HL-60 (cell line): ENCODE data around the gene TUBGCP6.

Source experiments
- POLR2AphosphoS5 ChIP-seq: IDR thresholded peaks from 2 replicates; pipeline ENCODE4 v1.6.1; 2012; ENCODE audit warnings: low read depth
- SPI1 ChIP-seq: IDR thresholded peaks from 2 replicates; pipeline ENCODE4 v1.6.1; 2012; ENCODE audit warnings: low read depth, mild to moderate bottlenecking, borderline replicate concordance
- TF ChIP-seq, protein P1 (sequence below): IDR thresholded peaks from one replicate; pipeline ENCODE4 v1.5.1; 2011; ENCODE audit warnings: low read length, control low read depth, inconsistent platforms; ENCODE audit not compliant: insufficient read depth

DNA sequence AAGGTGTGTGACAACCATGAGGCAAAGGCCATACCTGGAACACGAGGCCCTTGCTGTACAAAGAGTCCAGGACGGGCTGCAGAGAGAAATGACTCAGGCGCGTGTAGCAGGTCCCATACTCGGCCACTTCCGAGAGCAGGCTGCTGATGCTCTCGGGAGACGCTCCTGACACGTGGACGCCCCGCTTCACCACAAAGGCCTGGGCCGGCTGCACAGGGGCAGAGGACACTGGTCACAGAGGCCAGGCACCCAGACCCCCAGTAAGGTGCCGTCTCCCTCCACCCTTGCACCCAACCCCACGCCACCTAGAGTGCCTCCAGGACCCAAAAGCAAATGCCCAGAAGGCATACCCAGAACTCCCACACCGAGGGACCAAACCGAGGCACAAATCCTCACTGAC lies 15.5 kb downstream of the TUBGCP6 start:
- TF ChIP-seq, protein P1, sequence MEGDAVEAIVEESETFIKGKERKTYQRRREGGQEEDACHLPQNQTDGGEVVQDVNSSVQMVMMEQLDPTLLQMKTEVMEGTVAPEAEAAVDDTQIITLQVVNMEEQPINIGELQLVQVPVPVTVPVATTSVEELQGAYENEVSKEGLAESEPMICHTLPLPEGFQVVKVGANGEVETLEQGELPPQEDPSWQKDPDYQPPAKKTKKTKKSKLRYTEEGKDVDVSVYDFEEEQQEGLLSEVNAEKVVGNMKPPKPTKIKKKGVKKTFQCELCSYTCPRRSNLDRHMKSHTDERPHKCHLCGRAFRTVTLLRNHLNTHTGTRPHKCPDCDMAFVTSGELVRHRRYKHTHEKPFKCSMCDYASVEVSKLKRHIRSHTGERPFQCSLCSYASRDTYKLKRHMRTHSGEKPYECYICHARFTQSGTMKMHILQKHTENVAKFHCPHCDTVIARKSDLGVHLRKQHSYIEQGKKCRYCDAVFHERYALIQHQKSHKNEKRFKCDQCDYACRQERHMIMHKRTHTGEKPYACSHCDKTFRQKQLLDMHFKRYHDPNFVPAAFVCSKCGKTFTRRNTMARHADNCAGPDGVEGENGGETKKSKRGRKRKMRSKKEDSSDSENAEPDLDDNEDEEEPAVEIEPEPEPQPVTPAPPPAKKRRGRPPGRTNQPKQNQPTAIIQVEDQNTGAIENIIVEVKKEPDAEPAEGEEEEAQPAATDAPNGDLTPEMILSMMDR, result no peak
- TF ChIP-seq SPI1, result no peak
- TF ChIP-seq POLR2AphosphoS5, result no peak
